NCI-H2171 treated with DMSO at 0.1 percent for 48 hours (cell line): ENCODE data around the gene AP3S2.
"Not testable (repeated sequence)": the region's sequence is repeated elsewhere in the genome, so short reads cannot be mapped to it uniquely, and the experiment has no call there.

ENCODE experiments used
- DNase-seq: peaks from one replicate; lab custom pipeline; 2025; lab: John Stamatoyannopoulos, UW

Gene AP3S2

DNA sequence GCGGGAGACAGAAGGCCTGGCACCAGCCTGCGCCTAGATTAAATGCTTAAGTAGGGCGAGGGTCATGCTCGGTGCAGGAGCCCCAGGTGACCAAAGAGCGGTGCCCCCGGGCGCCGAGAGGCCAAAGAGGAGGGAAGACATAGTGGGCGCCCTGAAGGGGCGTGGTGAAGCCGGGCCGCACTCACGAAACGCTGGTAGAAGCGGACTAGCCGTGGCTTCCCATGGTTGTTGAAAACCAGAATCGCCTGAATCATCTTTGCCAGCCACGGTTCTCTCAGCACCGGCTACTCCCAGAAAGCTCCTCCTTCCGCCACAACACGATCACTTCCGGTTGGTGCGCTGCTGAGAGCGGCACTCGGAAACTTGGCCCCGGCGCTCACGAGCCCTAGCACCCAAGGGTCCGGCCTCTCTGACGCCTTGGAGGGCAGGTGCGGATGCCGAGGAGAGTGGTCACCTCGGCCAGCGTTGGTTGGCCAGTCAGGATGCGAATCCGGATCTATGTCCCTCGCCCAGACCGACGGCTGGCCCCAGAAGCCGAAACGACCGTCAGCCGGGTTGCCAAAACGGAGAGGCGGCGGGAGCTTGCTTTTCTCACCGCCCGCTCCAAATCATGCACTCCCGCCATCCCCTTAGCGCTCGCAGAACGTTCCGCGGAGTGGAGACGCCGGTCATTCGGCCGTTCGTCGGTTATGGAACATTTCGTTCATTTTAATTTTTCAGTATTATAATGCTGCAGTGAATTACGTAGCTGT is at the start of gene AP3S2:
Gene AP3S2 (minus strand): TSS at position 299 of the 752 bp plus-strand sequence. CDS start 45 bp downstream, at position 254.
- peak; percentile 91 for DNase-seq

DNA sequence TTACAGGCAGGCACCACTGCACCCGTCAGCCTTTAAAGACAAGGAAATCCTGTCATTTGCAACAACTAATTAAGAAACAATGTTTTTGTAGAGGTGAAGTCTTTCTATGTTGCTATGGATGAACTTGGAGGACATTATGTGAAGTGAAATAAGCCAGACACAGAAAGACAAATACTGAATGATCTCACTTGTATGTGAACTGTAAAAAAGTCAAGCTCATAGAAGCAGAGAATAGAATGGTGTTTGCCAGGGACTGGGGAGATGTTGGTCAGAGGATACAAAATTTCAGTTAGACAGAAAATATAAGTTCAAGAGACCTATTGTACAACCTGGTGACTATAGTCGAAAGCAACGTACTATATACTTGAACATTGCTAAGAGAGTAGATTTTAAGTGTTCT is 46.1 kb upstream of the AP3S2 start:
- DNase-seq, result no peak

DNA sequence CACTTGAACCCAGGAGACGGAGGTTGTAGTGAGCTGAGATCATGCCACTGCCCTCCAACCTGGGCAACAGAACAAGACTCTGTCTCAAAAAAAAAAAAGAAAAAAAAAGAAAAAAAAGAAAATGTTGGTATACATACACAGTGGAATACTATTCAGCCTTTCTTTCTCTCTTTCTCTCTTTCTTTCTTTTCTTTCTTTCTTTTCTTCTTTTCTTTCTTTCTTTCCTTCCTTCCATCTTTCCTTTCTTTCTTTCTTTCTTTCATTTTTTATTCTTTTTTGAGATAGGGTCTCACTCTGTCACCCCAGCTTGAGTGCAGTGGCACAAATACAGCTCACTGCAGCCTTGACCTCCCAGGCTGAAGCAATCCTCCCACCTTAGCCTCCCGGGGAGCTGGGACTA is 45.6 kb upstream of the AP3S2 start:
- not testable (repeated sequence) for DNase-seq

- no peak for DNase-seq
Measured at GRCh38 chr15:89937365-89938350, 43.9 kb upstream of the AP3S2 start.

DNA sequence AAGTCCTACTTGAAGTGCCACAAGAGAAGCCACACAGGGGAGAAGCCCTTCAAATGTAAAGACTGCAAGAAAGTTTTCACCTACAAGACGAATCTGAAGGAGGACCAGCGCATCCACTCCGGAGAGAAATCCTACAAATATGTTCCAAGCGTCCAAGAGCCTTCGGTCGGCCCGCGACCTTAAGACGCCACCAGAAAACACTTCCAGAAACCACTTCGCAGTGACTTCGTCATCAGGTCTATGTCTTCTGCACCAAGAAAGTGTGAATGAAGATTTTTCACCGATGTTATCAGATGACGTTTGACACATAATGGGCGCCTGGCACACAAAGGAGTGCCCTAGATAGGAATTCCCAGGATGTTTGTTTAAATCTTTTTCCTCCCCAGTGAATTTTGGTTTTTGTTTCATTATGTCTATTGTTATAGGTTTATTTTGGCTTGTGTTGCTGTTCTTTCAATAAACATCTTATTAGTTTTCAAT is 43.0 kb upstream of the AP3S2 start:
- DNase-seq, result no peak

GRCh38 chr15:89936051-89936785 is 42.4 kb upstream of the AP3S2 start:
- no peak for DNase-seq

GRCh38 chr15:89932880-89933279 is 39.1 kb upstream of the AP3S2 start:
- no peak for DNase-seq

GRCh38 chr15:89928421-89928820 is 34.6 kb upstream of the AP3S2 start:
- DNase-seq, result no peak

DNA sequence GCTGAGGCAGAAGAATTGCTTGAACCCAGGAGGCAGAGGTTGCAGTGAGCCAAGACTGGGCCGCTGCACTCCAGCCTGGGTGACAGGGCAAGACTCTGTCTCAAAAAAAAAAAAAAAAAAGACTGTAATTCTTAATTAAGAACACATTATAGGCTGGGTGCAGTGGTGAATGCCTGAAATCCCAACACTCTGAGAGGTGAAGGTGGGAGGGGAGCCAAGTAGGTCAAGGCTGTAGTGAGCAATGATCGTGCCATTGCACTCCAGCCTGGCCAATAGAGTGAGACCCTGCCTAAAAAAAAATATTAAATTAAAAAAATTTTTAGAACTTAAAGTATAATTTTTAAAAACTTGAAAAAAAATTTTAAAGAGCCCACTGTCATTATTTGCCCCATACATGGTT is 32.4 kb upstream of the AP3S2 start:
- DNase-seq, result no peak

- no peak for DNase-seq
Measured at GRCh38 chr15:89917442-89918101, 23.8 kb upstream of the AP3S2 start.

GRCh38 chr15:89916660-89917059 is 22.9 kb upstream of the AP3S2 start:
- DNase-seq, result no peak

DNA sequence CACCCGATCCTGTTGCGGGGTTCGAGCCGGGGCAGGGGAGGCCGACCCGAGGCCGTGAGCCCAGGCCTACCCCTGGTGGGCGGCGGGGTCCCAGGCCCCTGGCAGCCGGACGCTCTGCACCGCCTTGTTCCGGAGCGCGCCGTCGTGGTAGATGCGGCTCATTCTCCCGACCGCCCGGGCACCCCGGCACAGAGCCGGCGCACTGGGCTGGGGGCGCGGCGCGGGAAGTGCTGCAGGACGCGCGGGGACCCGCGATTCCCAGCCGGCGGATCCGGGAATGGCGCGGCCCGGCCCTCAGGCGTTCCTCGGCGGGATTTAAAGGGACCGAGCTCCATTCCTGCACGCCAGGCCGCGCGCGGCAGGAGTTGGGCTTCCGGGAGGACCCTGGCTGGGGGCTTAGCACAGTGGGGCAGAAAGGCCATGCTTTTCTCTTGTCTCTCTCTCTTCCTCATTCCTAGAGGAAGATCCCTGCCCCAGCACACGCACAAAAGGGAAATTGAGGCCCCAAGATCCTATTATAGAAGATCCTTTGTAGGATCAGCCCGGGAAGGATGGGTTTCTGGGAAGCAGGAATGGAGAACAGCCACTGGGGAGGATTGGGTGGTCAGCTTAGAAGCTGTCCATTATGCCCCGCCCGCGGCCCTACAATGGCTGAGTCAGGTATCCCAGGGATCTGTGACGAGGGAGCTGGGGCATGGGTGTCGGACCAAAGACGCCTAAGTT is 19.0 kb upstream of the AP3S2 start, which contains the start of gene ARPIN:
Gene ARPIN (minus strand): TSS at position 279 of the 723 bp plus-strand sequence. CDS start 117 bp downstream, at position 162.
- no peak for DNase-seq

DNA sequence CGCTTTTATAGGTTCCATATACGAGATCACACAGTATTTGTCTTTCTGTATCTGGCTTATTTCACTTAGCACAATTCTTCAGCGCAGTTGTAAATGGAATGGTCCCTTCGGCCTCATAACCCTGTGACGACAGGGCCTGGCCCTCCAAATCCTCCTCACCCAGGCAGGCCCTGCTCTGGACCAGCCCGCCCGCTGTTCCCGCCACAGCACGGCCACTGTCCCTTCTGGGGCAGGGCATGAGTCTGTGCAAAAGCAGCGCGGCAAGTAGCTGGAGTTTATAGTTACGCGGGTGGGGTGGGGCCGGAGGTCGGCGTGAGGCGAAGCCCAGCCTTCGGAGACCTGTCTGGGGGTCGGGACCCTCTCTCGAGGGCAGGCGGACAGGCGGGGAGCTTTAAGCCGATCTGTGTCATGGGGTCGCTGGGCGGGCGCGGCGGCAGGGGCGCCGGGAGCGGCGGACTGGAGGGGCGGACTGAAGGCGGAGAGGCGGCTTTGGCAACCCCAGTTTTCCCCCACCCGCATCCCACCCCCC is 18.4 kb upstream of the AP3S2 start:
- DNase-seq, result no peak

DNA sequence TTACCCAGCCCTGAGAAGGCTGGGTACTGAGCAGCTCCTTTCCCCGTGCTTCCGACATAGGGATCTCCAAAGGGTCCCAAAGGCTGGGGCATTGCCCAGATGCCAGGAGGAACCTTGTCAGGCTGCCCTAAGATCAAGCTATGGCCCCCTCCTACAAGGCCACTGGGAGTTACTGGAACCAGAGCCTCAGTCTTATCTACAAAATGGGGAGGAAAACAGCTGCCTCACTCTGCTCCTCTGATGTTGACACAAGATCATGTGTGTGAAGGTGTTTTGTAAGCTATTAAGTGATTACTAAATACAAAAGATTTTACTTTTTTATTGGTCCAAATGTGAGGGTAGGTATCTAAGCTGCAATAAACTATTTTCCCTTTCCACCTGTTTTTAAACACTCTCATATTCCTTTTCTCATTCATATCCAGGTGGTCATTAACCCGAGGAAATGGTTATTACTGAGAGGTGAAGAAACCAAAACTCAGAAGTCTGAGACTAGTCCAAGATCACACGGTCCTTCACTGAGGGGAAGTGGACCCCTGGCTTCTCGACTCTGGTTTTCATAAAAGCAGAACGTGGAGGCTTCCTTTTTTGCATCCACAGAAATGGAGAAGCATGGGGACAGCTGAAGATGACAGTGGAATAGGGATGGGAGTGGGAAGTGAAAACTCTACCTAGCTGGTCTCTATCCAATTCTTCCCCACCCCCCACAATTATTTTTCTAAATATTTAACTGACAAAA is 17.3 kb upstream of the AP3S2 start:
- no peak for DNase-seq

- DNase-seq, result no peak
Measured at GRCh38 chr15:89909611-89910010, 15.8 kb upstream of the AP3S2 start.

DNA sequence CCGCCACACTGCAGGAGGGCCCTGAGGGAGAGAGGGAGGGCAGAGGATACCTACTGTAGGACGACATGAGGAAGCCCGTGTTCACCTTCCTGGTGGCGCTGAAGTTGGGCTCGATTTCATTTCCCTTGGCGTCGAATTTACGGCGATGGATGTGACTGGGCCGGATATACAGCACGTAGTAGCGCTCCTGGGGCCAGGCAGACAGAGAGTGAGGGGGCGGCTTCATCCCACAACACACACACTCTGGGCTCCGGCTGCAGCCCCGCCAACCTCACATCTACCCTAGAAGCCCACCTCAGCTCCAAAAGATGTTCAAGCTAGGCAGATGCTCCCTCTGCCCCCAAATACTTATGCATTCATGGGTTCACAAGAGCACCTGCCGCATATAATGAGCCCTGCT is 14.4 kb upstream of the AP3S2 start:
- no peak for DNase-seq

- no peak for DNase-seq
Measured at GRCh38 chr15:89907289-89907688, 13.5 kb upstream of the AP3S2 start.

GRCh38 chr15:89905846-89906378 is 12.1 kb upstream of the AP3S2 start:
- DNase-seq, result no peak

GRCh38 chr15:89904519-89904918 is 10.7 kb upstream of the AP3S2 start:
- DNase-seq, result no peak

DNA sequence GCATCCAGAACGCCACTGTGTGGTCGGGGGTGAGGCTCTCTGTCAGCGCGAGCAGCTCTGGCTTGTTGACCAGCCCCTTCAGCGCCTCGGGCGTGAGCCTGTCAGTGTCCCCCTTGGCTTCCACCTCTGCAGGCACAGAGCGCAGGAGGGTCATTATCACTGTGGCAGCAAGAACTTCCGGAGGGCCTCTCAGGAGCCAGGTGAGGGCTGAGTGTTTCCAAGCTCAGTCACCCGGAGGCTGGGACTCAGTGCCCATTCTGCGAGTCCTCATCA is 10.0 kb upstream of the AP3S2 start:
- no peak for DNase-seq
